T47D (cell line): ENCODE measurements around the gene NHS.

Source experiments
- DNase-seq, 2 experiments: peaks; one replicate each; pipeline versions ENCODE4 v3.0.0 to v3.0.0-alpha.2; 2011 to 2012; ENCODE audit warnings: low read depth in 1 of 2, low spot score in 1 of 2
- JUND ChIP-seq: IDR thresholded peaks from 2 replicates; pipeline ENCODE4 v1.6.1; 2012; ENCODE audit warnings: low read depth
- in situ Hi-C: cut with HindIII; loops from 2 replicates; pipeline ENCODE4 v1.10.0; 2016; ENCODE audit warnings: low sequenced_read_pairs, low pct_unique_long_range_greater_than_20kb

NHS gene

GRCh38 chrX:17374619-17375366, at the start of gene NHS:
NHS (plus strand) TSS chrX:17375200; CDS start chrX:17375758, 558 bp downstream.
- in situ Hi-C loops = no loop called here
- TF ChIP-seq JUND = no peak

DNA sequence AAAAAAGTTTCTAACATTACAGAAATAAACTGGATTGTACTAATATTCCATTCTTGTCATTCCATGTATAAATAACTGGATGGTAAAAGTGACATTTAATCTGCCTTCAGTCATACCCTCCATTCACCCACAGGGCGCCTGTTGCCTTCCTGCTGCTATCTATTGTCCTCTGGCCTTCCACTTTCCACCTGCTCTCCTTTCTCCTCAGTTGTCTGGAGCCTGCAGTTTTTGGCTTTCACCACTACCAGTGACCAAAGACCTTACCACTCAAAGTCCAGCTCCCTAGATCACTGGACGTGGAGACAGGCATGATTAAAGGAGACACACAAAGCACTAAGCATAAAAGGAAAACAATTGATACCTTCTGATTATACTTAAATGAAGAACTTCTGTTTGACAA, 46.2 kb upstream of the NHS start:
- TF ChIP-seq JUND = no peak
- no peak for DNase-seq
- in situ Hi-C loops = no loop called here

More at GRCh38 chrX:17374619-17375366, at the start of gene NHS:
- DNase-seq = peak; percentile 21 to 57

GRCh38 chrX:17336377-17336776, 38.6 kb upstream of the NHS start:
- TF ChIP-seq JUND = no peak
- no peak for DNase-seq
- in situ Hi-C loops = no loop called here

DNA sequence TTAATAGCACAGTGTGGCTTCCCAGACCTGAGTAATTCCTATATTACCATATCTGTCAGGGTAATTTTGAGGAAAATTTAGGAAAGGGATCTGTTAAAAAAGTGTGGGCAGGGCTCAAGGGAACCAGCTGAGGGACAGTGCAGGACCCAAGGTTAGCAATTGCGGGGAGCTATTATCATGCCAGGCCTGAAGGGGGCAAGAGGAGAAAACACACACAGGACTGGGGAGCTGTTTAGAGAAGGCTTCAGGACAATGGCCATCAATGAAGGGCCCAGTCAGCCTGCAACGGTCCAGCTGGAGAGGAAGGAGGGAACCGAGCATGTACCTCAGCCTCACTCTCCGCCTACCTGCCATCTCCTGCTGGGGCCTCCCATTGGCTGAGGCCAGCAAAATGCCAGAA, 19.0 kb upstream of the NHS start:
- DNase-seq = no peak
- in situ Hi-C loops = no loop called here
- TF ChIP-seq JUND = no peak

GRCh38 chrX:17359500-17359899, 15.5 kb upstream of the NHS start:
- no peak for DNase-seq
- TF ChIP-seq JUND = no peak
- in situ Hi-C loops = no loop called here

GRCh38 chrX:17361620-17362019, 13.4 kb upstream of the NHS start:
- no peak for TF ChIP-seq JUND
- no peak for DNase-seq
- in situ Hi-C loops = no loop called here

- in situ Hi-C loops = no loop called here
- no peak for TF ChIP-seq JUND
Measured at GRCh38 chrX:17368002-17368401, 7.0 kb upstream of the NHS start.

GRCh38 chrX:17369309-17369708, 5.7 kb upstream of the NHS start:
- DNase-seq = no peak
- no peak for TF ChIP-seq JUND
- in situ Hi-C loops = no loop called here

More at GRCh38 chrX:17368002-17368401, 7.0 kb upstream of the NHS start:
- DNase-seq = no peak

GRCh38 chrX:17370191-17370590, 4.8 kb upstream of the NHS start:
- in situ Hi-C loops = no loop called here

DNA sequence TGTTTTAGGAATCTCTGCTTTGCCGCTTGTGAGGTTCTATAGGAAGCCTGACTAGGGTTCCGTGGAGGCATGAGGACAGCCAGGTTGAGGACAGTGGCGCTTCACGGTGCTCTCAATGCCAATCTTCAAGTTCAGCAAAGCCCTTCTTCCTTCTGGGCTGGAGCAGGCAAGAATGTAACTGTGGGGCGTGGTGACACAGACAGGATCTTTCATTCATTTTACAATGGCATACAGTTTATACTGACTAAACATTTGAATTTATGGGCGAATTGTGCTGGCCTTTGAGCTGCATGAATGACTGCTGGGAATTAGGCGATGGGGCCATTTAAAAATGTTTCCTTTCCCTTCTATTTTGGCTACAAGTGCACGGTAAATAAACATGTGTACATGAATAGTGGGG, 2.9 kb upstream of the NHS start:
- no peak for TF ChIP-seq JUND
- no peak for DNase-seq
- in situ Hi-C loops = no loop called here

More at GRCh38 chrX:17370191-17370590, 4.8 kb upstream of the NHS start:
- TF ChIP-seq JUND = no peak
- DNase-seq = no peak

DNA sequence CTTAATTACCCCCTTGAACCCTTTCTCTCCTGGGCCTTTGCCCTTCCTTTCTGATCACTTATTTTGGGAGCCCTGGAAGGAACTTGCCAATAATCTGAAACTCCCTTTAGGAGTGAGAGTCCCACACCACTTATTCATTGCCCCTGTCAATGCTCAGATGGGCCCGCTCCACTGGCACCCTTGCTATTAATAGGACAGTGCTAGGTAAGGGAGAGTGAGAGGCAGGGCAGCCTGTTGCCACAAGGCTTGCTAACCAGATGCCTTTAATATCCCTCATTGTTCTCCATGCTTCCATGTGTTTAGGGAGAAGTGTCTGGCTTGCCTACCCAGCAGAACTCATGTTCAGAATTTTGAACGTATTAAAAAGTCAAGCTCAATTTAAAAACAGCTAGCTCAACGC, 1.7 kb upstream of the NHS start:
- no peak for TF ChIP-seq JUND
- DNase-seq = no peak
- in situ Hi-C loops = no loop called here

DNA sequence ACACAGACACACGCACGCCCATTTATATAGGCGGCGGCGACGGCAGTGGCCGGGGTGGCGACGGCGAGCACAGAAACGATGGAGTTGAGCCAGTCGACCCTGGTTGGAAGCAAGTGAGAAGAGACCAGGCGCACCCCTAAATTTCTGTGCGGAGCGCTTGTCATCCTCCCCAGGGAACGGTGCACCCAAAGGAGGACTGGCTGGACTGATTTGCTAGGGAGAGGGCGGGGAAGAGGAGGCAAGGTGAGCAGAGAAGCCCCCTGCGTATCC, 302 bp downstream of the NHS start:
- DNase-seq = no peak
- in situ Hi-C loops = no loop called here
- no peak for TF ChIP-seq JUND

GRCh38 chrX:17375637-17376430, 834 bp downstream of the NHS start:
- TF ChIP-seq JUND = no peak

More at GRCh38 chrX:17375637-17376430, 834 bp downstream of the NHS start:
- in situ Hi-C loops = no loop called here
- DNase-seq = peak; percentile 27 to 38
